NCI-H1048 (cell line): Measurements from ENCODE around the gene NUP153.
"Not testable (repeated sequence)": the region's sequence is repeated elsewhere in the genome, so short reads cannot be mapped to it uniquely, and the experiment has no call there.

Experiments used
- DNase-seq: peaks from one replicate; lab custom pipeline; 2025; lab: John Stamatoyannopoulos, UW

NUP153 gene

DNA sequence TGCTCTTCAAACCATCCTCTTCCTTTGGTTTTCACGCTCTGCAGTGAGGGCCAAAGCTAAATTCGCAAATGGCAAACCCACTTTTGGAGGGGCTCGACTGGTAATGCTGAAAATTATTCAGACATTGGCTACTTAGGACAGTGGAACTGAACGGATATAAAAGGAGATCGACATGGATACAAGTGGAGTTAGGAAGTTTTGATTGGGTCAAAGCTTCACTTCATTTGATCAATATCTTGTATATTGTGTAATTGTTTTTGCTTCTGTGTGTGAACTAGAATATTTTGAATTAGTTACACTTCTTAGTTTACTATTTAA is 105.4 kb downstream of the NUP153 start:
- no peak for DNase-seq

DNA sequence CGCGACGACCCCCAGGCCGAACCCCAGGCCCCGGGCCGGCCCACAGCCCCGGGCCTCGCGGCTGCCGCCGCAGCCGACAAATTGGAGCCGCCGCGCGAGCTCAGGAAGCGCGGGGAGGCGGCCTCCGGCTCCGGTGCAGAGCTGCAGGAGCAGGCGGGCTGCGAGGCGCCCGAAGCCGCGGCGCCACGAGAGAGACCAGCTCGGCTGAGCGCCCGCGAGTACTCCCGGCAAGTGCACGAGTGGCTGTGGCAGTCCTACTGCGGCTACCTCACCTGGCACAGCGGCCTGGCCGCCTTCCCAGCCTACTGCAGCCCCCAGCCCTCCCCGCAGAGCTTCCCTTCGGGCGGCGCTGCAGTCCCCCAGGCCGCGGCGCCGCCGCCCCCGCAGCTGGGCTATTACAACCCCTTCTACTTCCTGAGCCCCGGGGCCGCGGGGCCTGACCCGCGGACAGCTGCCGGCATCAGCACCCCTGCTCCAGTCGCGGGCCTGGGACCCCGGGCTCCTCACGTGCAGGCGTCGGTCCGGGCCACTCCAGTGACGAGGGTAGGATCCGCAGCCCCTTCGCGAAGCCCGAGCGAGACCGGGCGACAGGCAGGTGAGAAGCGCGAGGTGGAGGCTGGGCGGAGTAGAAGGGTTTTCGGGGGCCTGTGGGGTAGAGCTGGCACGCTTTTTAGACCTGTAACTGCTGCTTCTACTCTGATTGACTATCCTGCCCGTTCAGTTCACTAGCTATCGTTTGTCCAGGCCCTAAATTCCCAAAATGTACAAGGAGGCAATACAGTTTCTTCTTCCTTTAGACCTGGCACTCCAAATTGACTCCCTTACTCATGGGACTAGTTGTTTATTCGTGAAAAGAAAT is 106.0 kb downstream of the NUP153 start:
- DNase-seq: no peak

DNA sequence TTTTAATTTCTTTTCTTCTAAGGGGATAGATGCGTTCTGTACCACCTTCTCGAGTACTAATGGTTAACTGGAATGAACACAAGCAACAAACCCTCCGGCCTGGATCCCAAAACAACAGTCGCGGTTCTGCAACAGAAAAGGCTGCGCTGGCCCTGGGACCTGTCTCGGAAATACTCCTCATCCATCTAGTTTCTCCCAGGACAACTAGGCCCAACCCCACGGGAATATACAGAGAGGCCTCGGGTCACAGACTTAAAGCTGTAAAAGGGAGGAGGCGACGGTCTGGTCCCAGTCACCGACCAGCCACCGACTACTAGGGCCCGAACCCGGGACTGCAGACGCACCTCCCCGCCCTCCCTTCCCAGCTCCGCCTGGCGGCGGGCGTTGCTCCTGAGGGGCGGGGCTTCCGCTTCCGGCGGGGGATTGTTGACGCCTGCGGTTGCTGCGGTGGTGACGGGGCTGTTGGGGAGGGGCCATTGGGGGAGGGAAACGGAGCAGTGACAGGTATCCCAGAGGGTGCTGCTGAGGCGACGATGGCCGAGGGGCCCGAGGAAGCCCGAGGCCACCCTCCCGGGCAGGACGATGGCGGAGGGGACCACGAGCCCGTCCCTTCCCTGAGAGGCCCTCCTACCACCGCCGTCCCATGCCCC is 106.7 kb downstream of the NUP153 start, which contains the start of gene FAM8A1:
FAM8A1 (plus strand) TSS at position 426 of the 650 bp plus-strand sequence; CDS start at position 534, 108 bp downstream.
- peak; percentile 82 for DNase-seq

DNA sequence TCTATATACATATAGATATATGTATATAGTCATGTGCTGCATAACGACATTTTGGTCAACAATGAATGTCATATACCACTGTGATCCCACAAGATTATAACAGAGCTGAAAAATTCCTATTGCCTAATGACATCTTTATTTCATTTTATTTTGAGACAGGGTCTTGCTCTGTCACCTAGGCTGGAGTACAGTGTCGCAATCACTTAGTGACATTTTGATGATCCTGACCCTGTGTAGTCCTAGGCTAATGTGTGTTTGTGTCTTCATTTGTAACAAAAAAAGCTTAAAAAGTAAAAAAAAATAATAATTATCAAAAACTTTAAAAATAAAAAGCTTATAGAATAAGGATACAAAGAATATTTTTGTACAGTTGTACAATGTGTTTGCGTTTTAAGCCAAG is 110.6 kb downstream of the NUP153 start:
- no peak for DNase-seq

DNA sequence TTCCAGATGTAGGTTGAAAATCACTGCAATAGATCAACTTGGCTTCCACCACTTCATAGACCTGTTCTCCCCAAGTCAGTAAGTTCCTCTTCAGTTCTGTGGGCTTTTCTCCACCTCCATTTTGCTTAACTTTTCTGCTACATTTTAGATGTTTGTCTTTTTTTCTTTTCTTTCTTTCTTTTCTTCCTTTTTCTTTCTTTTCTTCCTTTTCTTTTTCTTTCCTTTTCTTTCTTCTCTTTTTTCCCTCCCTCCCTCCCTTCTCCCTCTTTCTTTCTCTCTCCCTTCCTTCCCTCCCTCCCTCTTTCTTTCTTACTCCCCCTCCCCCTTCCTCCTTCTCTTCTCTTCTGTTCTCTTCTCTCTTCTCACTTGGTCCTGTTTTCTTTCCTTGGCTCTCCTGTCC is 113.5 kb downstream of the NUP153 start:
- DNase-seq: no peak

DNA sequence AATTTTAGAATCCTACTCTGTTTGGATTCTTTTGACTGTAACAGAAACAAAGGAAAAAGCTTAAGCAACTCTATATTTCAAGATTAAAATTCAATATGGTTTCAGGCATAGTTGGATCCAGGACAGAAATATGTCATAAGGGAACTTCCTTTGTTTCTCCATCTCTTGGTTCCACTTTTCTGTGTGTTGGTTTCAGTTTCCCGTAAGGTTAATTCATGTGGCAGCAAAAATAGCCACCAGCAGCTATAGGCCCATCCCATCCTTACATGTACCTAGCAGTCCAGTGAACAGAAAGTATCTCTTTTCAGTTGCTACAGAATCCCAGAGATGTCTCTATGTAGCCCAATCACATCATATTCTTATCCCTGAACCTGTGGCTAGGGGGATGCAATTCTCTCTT is 115.4 kb downstream of the NUP153 start:
- no peak for DNase-seq

DNA sequence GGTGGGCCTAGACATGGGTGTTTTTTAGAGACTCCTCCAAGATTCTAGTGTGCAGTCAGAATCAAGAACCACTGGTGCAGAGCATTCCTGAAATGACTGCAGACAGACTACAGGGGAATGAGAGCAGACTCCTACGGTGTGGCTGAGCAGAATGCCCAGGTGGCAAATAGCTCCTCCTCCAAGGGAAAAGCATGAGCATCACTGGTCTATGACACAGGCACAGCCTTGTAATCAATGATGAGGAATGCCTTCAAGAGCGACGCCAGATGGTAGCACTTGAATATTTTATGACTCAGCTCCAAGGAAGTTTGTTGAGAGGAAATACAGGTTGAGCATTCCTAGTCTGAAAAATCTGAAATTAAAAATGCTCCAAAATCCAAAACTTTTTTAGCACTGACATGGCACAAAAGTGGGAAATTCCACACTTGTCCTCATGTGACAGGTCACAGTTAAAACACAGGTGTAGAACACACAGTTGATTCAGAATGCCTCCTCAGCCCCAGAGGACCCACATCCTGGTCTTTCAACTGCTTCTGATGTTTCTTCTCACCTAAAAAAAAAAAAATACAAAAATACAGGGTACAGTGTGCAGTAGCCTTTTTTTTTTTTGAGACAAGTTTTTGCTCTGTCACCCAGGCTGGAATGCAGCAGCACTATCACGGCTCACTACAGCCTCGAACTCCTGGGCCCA is 117.2 kb downstream of the NUP153 start:
- no peak for DNase-seq

DNA sequence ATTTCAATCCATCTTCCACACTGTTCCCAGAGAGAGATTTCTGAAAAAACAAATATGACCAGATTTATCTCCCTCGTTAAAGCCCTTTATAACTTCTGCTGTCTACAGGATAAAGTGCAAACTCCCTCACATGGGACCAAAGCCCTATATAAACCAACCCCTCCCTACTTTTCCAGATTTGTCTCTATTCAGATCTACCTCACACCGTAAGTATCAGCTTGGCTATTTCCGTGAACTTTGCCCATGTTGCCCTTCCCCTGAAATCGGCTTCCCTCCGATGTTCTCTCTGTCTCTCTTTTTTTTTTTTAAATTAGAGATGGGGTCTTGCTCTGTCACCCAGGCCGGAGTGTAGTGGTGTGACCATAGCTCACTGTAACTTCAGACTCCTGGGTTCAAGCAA is 118.7 kb downstream of the NUP153 start:
- no peak for DNase-seq

DNA sequence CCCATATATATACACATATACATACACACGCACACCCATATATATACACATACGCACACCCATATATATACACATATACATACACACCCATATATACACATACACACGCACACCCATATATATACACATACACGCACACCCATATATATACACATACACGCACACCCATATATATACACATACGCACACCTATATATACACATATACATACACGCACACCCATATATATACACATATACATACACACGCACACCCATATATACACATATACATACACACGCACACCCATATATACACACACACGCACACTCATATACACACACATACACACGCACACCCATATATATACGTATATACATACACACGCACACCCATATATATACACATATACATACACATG is 120.1 kb downstream of the NUP153 start:
- DNase-seq: not testable (repeated sequence)

DNA sequence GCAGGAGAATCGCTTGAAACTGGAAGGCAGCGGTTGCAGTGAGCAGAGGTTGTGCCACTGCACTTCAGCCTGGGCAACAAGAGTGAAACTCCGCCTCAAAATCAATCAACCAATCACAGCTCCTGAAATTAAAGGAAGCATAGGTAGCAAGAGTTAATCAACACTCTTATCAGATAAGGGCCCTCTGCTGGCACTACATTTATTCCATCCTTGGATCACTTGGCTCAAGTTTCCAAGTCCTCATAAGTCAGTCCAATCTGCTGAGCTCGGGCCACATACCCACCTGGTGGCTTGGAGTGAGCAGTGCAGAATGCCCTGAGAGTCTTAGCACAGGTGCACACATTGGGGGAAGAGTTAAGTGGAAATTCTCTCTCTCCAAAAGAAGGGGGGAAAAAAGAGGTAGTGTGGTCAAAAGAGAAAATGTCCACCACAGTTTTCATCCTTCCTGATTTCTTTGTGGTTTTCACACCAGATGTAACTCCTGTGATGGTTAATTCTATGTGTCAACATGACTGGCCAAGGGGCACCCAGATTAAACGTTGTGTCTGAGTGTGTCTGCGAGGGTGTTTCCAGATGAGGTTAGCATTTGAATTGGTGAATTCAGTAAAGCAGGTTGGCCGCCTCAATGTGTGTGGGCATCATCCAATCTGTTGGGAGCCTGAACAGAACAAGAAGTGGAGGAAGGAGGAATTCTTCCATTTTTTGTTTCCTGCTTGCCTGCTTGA is 120.8 kb downstream of the NUP153 start:
- no peak for DNase-seq

DNA sequence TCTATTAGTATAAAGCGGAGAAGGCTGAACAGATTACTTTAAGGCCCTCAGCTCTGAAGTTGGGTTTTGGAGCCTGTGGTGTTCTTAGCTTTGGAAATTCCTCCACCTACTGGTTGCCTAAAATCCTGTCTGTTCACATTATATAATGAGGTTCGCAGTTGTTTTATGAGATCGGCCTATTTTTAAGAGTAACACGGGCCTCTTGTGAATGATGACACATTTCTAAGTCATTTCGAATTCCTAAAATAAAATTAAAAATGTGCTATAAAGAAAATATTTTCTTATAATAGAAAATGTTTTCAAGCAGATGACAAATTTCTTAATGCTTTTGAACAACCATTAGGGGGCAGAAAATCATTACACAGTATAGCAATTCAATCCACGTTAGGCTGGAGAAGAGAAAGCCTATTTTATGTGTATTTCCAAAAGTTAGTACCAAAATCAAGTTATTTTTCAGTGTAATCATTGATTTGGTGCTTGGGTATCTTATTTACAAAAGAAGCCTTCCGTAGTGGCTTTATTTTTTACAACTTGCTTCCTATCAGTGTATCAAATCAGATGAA is 122.4 kb downstream of the NUP153 start:
- peak; percentile 40 for DNase-seq

DNA sequence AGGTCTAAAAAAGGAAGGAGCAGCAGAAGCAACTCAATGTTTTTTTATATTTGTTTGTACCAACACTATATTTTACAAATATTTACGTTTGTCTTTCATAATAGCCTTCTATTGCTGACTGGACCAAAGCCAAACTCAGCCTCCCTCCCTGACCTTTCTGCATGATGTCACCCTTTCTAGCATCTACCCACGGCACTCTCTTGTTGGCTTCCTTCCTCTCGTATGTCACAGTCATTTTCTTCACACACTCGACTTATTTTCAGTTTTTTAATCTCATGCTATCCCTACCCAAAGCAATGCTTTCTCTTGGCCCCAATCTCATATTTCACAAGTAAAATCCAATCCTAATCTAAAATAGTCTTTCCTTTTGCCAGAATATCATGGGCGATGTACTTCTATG is 122.9 kb downstream of the NUP153 start:
- no peak for DNase-seq

DNA sequence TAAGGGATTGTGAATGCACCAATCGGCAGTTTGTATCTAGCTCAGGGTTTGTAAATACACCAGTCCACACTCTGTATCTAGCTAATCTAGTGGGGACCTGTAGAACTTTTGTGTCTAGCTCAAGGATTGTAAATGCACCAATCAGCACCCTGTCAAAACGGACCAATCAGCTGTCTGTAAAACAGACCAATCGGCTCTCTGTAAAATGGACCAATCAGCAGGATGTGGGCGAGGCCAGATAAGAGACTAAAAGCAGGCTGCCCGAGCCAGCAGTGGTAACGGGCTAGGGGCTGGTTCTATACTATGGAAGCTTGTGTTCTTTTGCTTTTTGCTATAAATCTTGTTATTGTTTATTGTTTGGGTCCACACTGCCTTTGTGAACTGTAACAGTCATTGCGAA is 125.4 kb downstream of the NUP153 start:
- not testable (repeated sequence) for DNase-seq

DNA sequence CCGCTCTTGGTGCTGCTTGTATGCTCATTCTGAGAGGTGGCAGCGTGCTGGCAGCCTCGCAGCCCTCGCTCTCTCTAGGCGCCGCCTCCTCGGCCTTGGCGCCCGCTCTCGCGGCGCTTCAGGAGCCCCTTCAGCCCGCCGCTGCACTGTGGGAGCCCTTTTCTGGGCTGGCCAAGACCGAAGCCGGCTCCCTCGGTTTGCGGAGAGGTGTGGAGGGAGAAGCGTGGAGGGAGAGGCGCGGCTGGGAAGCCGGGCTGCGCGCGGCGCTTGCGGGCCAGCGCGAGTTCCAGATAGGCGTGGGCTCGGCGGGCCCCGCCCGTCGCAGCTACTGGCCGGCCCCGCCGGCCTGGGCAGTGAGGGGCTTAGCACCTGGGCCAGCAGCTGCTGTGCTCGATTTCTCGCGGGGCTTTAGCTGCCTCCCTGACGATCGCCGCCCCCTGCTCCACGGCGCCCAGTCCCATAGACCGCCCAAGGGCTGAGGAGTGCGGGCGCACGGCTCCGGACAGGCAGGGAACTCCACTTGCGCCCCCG is 126.1 kb downstream of the NUP153 start:
- DNase-seq: no peak

DNA sequence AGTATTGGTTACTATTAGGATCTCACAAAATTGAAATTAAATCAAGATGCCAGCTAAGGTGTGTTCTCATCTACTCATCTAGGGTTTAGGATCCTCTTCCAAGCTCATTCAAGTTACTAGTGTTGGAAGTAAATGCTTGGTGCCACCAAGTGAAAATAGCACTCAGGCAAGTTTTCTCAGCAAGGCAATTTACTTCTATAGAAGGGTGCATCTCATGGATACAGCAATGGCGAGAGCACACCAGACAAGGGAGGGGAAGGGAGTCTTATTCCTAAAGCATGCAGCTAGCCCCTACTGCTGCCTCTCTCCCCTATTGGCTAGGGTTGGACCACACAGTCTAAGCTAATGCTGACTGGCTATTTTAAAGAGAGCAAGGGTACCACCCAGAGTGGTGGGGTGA is 129.7 kb downstream of the NUP153 start:
- DNase-seq: no peak

DNA sequence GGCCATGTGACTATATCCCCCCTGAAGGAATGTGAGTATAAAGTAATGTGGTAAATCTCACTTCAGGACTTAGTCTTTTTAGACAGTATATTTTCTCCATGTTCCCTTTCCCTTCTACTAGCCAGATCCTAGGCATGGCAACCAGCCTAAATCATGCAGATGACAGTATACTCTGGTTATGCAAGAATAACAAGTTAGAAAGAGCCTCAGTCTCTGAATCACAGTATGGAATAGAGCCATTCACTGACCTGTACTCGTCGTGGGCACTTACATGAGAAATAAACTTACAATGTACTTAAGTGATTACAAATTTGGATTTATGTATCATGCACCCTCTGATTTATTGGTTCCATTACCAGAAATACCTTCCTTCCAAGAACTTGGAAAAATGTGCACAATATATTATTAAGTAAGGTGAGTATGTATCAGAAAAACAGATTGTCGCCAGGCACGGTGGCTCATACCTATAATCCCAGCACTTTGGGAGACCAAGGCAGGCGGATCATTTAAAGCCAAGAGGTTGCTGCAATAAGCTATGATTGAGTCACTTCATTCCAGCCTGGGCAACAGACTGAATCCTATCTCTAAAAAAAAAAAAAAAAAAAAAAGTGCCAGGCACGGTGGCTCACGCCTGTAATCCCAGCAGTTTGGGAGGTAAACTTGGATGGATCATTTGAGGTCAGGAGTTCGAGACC is 131.7 kb downstream of the NUP153 start:
- DNase-seq: no peak

DNA sequence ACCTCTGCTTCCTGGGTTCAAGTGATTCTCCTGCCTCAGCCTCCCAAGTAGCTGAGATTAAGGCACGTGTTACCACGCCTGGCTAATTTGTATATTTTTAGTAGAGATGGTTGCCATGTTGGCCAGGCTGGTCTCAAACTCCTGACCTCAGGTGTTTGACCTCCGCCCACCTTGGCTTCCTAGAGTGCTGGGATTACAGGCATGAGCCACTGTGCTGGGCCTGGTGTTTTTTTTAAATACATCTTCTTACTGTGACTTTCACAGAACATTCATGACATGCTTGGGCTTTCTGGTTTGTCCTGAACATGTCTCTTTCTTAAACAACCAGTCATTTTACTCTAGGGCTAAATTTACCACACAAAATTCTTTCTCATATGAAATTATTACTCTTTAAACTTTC is 141.3 kb downstream of the NUP153 start:
- no peak for DNase-seq
